ENCODE results near the gene KIF3A. TPM values are rescaled to one million over a fixed set of nuclear protein-coding genes. Genes with fewer than 3 reads are reported as not detected.
A peak's percentile ranks its signal among the peaks of the same experiment; 100 is the strongest.

Gene KIF3A
- total RNA-seq, 6 donors from 2014 or later: 10.3 to 22.3 (median 17.0) TPM

DNA sequence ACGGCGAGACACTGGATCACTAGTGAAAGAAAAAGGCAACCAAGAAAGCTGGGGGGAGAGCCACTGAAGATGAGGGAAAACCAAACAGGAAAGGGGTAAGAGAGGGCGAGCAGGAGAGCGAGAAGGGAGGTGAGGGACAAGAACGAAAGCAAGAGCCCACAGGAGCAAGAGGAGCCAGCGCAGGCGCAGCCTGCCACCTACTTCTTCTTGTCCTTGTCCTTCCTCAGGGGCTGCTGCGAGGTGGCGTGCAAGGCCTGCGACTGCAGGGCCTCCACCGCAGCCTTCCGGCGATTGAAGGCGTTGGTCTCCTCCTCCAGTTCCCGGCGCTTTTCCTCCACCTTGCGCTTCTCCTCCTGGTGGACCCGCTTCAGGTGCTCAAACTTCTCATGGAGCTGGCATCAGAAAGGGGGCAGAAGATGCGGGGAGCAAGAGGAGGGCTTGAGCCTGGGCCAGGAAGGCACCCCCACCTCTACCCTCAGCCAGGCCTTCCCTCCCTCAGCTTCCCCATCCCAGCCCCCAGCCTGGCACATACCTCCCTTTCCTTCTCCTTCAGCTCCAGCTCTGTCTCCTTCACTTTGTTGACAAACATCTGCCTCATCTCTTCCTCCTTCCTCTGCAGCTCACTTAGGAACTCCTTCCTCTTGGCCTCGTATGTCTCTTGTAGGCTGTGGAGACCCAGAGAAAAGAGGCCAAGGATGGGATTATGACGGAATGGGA lies 23.4 kb upstream of the KIF3A start:
- Histone ChIP-seq H3K27ac (no peak overlapping the region), H3K36me3 (peaks cover 13 to 81% (median 58%) of the 10 kb centered on the region in 4 donors), H3K4me3 (no peak overlapping the region), H3K27me3 (no peaks in the 10 kb centered on the region), H3K9me3 (no peaks in the 10 kb centered on the region), H3K4me1 (no peaks in the 10 kb centered on the region)
- peak; percentile 8 to 50 for DNase-seq
- 94 to 95% methylated on average over 21 of the region's 21 CpGs for WGBS, 2 donors
- no peak for ATAC-seq (ENCODE audit: low FRiP score in 2 of 2)
- TF ChIP-seq EP300 (IDR thresholded peaks at IDR 0.05) (no peak), POLR2AphosphoS5 (IDR thresholded peaks at IDR 0.05) (no peak), POLR2A (IDR thresholded peaks at IDR 0.05) (no peak), CTCF (IDR thresholded peaks at IDR 0.05) (no peak)

- Histone ChIP-seq H3K9me3 (no peaks in the 10 kb centered on the region), H3K27me3 (no peaks in the 10 kb centered on the region), H3K4me3 (no peak overlapping the region), H3K27ac (no peak overlapping the region), H3K36me3 (peaks cover 13 to 78% (median 58%) of the 10 kb centered on the region in 4 donors), H3K4me1 (no peaks in the 10 kb centered on the region)
- 95 to 97% methylated on average over 9 to 12 of the region's 12 CpGs for WGBS, 2 donors
- ATAC-seq (ENCODE audit: low FRiP score in 2 of 2) (no peak), DNase-seq (peak; percentile 6 to 27)
- TF ChIP-seq POLR2AphosphoS5 (IDR thresholded peaks at IDR 0.05) (no peak), EP300 (IDR thresholded peaks at IDR 0.05) (no peak), CTCF (IDR thresholded peaks at IDR 0.05) (no peak), POLR2A (IDR thresholded peaks at IDR 0.05) (no peak)
Observed at GRCh38 chr5:132760049-132760420, 22.7 kb upstream of the KIF3A start.

DNA sequence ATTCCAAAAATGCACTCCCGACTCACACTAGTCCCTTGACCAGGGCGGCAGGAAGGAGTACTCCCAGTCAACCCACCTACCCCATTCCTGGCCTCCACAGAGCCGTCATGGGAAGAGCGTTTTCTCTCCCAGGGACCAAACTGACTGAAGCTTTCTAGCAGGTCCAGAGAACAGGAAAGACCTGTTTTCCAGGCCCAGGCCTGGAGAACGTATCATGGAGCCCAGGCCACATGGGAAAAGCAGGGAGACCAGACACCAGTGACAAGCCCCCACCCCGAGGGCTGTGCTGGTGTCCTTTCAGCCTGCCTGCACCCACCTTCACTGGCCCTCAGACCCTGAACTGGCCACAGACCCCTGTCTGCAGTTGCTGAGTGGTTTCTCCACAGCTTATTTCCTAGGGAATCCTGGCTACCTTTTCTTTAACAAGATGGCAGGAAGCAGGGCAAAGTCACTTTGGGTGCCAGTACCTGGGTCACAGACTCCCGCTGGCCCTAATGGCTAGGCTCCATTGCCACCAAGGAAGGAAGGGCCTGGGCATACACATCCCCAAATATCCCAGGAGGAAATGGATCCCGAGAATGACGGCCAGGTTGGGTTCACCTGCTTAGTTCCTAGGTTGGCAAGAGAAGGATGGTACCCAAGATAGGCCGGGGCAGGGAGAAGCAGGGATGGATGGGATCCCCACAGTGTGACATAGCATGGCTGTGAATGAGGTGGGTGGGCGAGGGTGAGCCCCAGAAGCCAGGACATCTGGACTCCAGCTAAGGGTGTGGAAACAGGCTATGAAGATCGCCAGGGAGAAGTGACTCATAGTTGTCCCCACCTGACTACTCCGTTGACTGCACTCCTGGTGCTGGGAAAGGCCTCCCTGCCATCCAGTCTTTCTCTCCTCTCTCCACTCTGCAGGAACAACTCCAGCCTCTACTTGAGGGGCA lies 22.0 kb upstream of the KIF3A start:
- no peak for TF ChIP-seq POLR2A (IDR thresholded peaks at IDR 0.05)
- no peak for TF ChIP-seq CTCF (IDR thresholded peaks at IDR 0.05)
- no peak for TF ChIP-seq POLR2AphosphoS5 (IDR thresholded peaks at IDR 0.05)
- no peak for TF ChIP-seq EP300 (IDR thresholded peaks at IDR 0.05)
- no peaks in the 10 kb centered on the region for H3K9me3 ChIP-seq
- ATAC-seq (ENCODE audit: low FRiP score in 2 of 2) (no peak), DNase-seq (peak in 1 of 2 donors; percentile 18)
- H3K27me3 ChIP-seq: no peaks in the 10 kb centered on the region
- 93 to 94% methylated on average over 12 to 13 of the region's 13 CpGs for WGBS, 2 donors
- H3K4me1 ChIP-seq: no peaks in the 10 kb centered on the region
- H3K36me3 ChIP-seq: peaks cover 7 to 72% (median 53%) of the 10 kb centered on the region in 4 donors
- H3K27ac ChIP-seq: no peak overlapping the region
- H3K4me3 ChIP-seq: no peak overlapping the region

- ATAC-seq (ENCODE audit: low FRiP score in 2 of 2) (no peak), DNase-seq (peak in 1 of 2 donors; percentile 47)
- peaks cover 7 to 62% (median 44%) of the 10 kb centered on the region in 4 donors for H3K36me3 ChIP-seq
- WGBS, 2 donors: 86 to 87% methylated on average over 13 of the region's 13 CpGs
- H3K27me3 ChIP-seq: no peaks in the 10 kb centered on the region
- no peak for TF ChIP-seq POLR2A (IDR thresholded peaks at IDR 0.05)
- TF ChIP-seq CTCF (IDR thresholded peaks at IDR 0.05): no peak
- no peak for TF ChIP-seq POLR2AphosphoS5 (IDR thresholded peaks at IDR 0.05)
- no peak for TF ChIP-seq EP300 (IDR thresholded peaks at IDR 0.05)
- no peak overlapping the region for H3K27ac ChIP-seq
- H3K4me1 ChIP-seq: no peaks in the 10 kb centered on the region
- H3K4me3 ChIP-seq: no peak overlapping the region
- no peaks in the 10 kb centered on the region for H3K9me3 ChIP-seq
Observed at GRCh38 chr5:132758451-132758850, 21.1 kb upstream of the KIF3A start.
